OCI-LY1 (cell line): ENCODE data around the gene DBT.

Experiments used
- H2AFZ ChIP-seq: fragments of 200-600 bp; sonication (generic), shearing (Covaris generic); 2 replicates; pipeline ENCODE4 v1.6.0; 2014; ENCODE audit warnings: antibody characterized with exemption, mild to moderate bottlenecking, low read length
- H3F3A ChIP-seq: fragments of 200-600 bp; sonication (generic), shearing (Covaris generic); 2 replicates; pipeline ENCODE4 v1.6.0; 2014; ENCODE audit warnings: mild to moderate bottlenecking, antibody characterized with exemption, low read length, moderate library complexity; ENCODE audit not compliant: insufficient read depth
- H3K27ac ChIP-seq: fragments of 200-600 bp; sonication (generic); 2 replicates; pipeline ENCODE4 v1.5.1; 2014; ENCODE audit warnings: low read length, mixed run types, mild to moderate bottlenecking, low read depth; ENCODE audit not compliant: poor library complexity, severe bottlenecking
- H3K27me3 ChIP-seq: fragments of 200-600 bp; sonication (generic); 2 replicates; pipeline ENCODE4 v1.6.0; 2014; ENCODE audit warnings: antibody characterized with exemption, mild to moderate bottlenecking, low read length, moderate library complexity; ENCODE audit not compliant: insufficient read depth
- H3K36me3 ChIP-seq: fragments of 200-600 bp; sonication (generic); 2 replicates; pipeline ENCODE4 v1.6.1; 2014; ENCODE audit warnings: mild to moderate bottlenecking, antibody characterized with exemption, low read length, moderate library complexity, mixed read lengths; ENCODE audit not compliant: insufficient read depth
- H3K4me1 ChIP-seq: fragments of 200-600 bp; sonication (generic); 2 replicates; pipeline ENCODE4 v1.5.1; 2014; ENCODE audit warnings: mild to moderate bottlenecking, low read length, moderate library complexity; ENCODE audit not compliant: insufficient read depth, severe bottlenecking
- H3K4me2 ChIP-seq: fragments of 200-600 bp; sonication (generic), shearing (Covaris generic); 2 replicates; pipeline ENCODE4 v1.6.1; 2014; ENCODE audit warnings: low read length
- H3K4me3 ChIP-seq: fragments of 200-600 bp; sonication (generic); 2 replicates; pipeline ENCODE4 v1.5.1; 2014; ENCODE audit warnings: low read length, low read depth, mild to moderate bottlenecking, mixed read lengths; ENCODE audit not compliant: poor library complexity, severe bottlenecking
- H3K79me2 ChIP-seq: fragments of 200-600 bp; shearing (Covaris generic); 2 replicates; pipeline ENCODE4 v1.6.1; 2016; ENCODE audit warnings: mixed run types, low read length, mixed read lengths; ENCODE audit not compliant: insufficient read depth
- H3K9ac ChIP-seq: fragments of 200-600 bp; sonication (generic), shearing (Covaris generic); 2 replicates; pipeline ENCODE4 v1.6.1; 2014; ENCODE audit warnings: mild to moderate bottlenecking, low read length, mixed read lengths
- H3K9me2 ChIP-seq: fragments of 200-600 bp; sonication (generic), shearing (Covaris generic); 2 replicates; pipeline ENCODE4 v1.6.1; 2014; ENCODE audit warnings: low read depth, mild to moderate bottlenecking, low read length, mixed read lengths
- H3K9me3 ChIP-seq: fragments of 200-600 bp; shearing (Covaris generic); 2 replicates; pipeline ENCODE4 v1.6.1; 2014; ENCODE audit warnings: low read length, mixed read lengths
- H4K20me1 ChIP-seq: fragments of 200-600 bp; sonication (generic), shearing (Covaris generic); 2 replicates; pipeline ENCODE4 v1.6.0; 2016; ENCODE audit warnings: mild to moderate bottlenecking, low read length; ENCODE audit not compliant: insufficient read depth
- EZH2 ChIP-seq: fragments of 200-600 bp; sonication (generic), shearing (Covaris generic); IDR thresholded peaks from 2 replicates; pipeline ENCODE4 v1.8.0; 2017; ENCODE audit warnings: borderline replicate concordance, mixed run types, mild to moderate bottlenecking, antibody characterized with exemption, low read length, moderate library complexity, mixed read lengths
- TF ChIP-seq, protein P1 (sequence below): fragments of 200-600 bp; sonication (generic), shearing (Covaris generic); IDR thresholded peaks from 2 replicates; pipeline ENCODE4 v1.5.1; 2017; ENCODE audit warnings: mild to moderate bottlenecking, antibody characterized with exemption, low read length, moderate library complexity, mixed read lengths

The DBT gene

DNA sequence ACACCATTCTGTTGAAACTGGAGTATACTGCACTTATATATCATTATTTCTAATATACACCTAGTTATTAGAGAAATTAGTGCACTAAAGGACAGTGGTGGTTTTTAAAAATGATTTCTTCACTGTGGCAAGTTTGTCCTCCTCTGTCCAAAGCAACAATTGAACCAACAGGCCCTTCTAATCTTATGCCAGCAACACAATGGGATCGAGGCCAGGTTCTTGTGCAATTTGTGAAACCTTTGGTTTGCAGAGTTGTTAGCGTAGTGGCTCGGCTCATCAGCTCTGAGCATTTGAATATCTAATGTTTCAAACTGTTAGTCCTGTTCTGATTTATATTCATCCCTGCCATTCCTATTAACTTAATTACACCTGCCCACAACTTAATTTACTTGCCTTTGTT, 61.7 kb downstream of the DBT start:
- Histone ChIP-seq H3K9ac (no peak overlapping the region), H3K36me3 (no peaks in the 10 kb centered on the region), H3K27ac (no peak overlapping the region), H2AFZ (no peak overlapping the region), H3K4me2 (no peak overlapping the region), H3K4me3 (no peak overlapping the region), H3F3A (no peaks in the 10 kb centered on the region), H3K9me3 (no peaks in the 10 kb centered on the region), H3K4me1 (peaks cover 10% of the 10 kb centered on the region), H3K9me2 (no peaks in the 10 kb centered on the region), H3K27me3 (no peaks in the 10 kb centered on the region), H3K79me2 (no peaks in the 10 kb centered on the region), H4K20me1 (no peaks in the 10 kb centered on the region)
- TF ChIP-seq, protein P1, sequence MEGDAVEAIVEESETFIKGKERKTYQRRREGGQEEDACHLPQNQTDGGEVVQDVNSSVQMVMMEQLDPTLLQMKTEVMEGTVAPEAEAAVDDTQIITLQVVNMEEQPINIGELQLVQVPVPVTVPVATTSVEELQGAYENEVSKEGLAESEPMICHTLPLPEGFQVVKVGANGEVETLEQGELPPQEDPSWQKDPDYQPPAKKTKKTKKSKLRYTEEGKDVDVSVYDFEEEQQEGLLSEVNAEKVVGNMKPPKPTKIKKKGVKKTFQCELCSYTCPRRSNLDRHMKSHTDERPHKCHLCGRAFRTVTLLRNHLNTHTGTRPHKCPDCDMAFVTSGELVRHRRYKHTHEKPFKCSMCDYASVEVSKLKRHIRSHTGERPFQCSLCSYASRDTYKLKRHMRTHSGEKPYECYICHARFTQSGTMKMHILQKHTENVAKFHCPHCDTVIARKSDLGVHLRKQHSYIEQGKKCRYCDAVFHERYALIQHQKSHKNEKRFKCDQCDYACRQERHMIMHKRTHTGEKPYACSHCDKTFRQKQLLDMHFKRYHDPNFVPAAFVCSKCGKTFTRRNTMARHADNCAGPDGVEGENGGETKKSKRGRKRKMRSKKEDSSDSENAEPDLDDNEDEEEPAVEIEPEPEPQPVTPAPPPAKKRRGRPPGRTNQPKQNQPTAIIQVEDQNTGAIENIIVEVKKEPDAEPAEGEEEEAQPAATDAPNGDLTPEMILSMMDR, result no peak
- TF ChIP-seq EZH2, result no peak

DNA sequence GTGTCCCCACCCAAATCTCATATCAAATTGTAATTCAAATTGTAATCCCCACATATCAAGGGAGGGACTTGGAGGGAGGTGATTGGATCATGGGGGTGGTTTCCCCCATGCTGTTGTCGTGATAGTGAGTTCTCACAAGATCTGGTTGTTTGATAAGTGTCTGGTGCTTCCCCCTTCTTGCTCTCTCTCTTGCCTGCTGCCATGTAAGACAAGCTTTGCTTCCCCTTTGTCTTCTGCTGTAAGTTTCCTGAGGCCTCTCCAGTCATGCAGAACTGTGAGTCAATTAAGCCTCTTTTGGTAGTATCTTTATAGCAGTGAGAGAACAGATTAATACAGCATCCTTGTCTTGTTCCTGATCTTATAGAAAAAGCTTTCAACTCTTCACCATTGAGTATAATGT, 65.1 kb downstream of the DBT start:
- Histone ChIP-seq H3K27ac (no peak overlapping the region), H3K9me2 (no peaks in the 10 kb centered on the region), H3F3A (no peaks in the 10 kb centered on the region), H3K9ac (no peak overlapping the region), H3K36me3 (no peaks in the 10 kb centered on the region), H3K4me1 (peaks cover 10% of the 10 kb centered on the region), H3K4me2 (no peak overlapping the region), H2AFZ (no peak overlapping the region), H3K4me3 (no peak overlapping the region), H3K79me2 (no peaks in the 10 kb centered on the region), H4K20me1 (no peaks in the 10 kb centered on the region), H3K27me3 (no peaks in the 10 kb centered on the region), H3K9me3 (no peaks in the 10 kb centered on the region)
- no peak for TF ChIP-seq EZH2
- TF ChIP-seq, protein P1, result no peak

DNA sequence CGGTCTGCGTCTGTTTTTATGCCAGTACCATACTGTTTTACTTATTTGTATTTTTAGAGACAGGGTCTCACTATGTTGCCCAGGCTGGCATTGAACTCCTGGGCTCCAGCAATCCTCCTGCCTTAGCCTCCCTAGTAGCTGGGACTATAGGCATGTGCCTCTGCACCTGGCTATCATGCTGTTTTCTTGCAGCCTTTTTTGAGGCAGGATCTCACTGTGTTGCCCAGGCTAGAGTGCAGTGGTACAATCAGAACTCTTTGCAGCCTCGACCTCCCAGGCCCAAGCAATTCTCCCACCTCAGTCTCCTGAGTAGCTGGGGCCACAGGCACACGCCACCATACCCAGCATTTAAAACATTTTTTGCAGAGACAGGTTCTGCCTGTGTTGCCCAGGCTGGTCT, 66.3 kb downstream of the DBT start:
- no peaks in the 10 kb centered on the region for H3K27me3 ChIP-seq
- H3K79me2 ChIP-seq, result no peaks in the 10 kb centered on the region
- H3K9ac ChIP-seq, result no peak overlapping the region
- no peaks in the 10 kb centered on the region for H4K20me1 ChIP-seq
- no peak overlapping the region for H3K4me3 ChIP-seq
- no peaks in the 10 kb centered on the region for H3K36me3 ChIP-seq
- peaks cover 10% of the 10 kb centered on the region for H3K4me1 ChIP-seq
- H3K4me2 ChIP-seq, result no peak overlapping the region
- no peak overlapping the region for H3K27ac ChIP-seq
- TF ChIP-seq EZH2, result no peak
- TF ChIP-seq, protein P1, result no peak
- no peaks in the 10 kb centered on the region for H3K9me2 ChIP-seq
- no peaks in the 10 kb centered on the region for H3F3A ChIP-seq
- H2AFZ ChIP-seq, result no peak overlapping the region
- H3K9me3 ChIP-seq, result no peaks in the 10 kb centered on the region
